Right lobe of liver (tissue), 6 donors: Measurements from ENCODE around the gene DCAKD. TPM values are rescaled to one million over a fixed set of nuclear protein-coding genes. Genes with fewer than 3 reads are reported as not detected.

Source experiments
- ATAC-seq, 4 donors: fragments of 200-7000 bp; cut with Tn5 transposase; one replicate each; pipeline ENCODE4 v1.9.1; 2020; ENCODE audit warnings: mild to moderate bottlenecking in 4 of 4, moderate library complexity in 4 of 4
- DNase-seq, 3 donors: peaks; one replicate each; pipeline ENCODE4 v3.0.0-alpha.2; 2020
- H3K27ac ChIP-seq, 3 donors: fragments of 200-600 bp; one replicate each; pipeline ENCODE4 v1.8.0; 2022
- H3K27me3 ChIP-seq, 2 donors: fragments of 200-600 bp; one replicate each; pipeline ENCODE4 v1.8.0; 2022
- H3K36me3 ChIP-seq, 4 donors: fragments of 200-600 bp; sonication (generic) in 1 of 4; one replicate each; pipeline versions ENCODE4 v1.5.1 to v1.8.0; 2017 to 2022; ENCODE audit warnings: control low read depth in 1 of 4
- H3K4me1 ChIP-seq, 4 donors: fragments of 200-600 bp; sonication (generic) in 1 of 4; one replicate each; pipeline versions ENCODE4 v1.5.1 to v1.8.0; 2017 to 2022; ENCODE audit warnings: control low read depth in 1 of 4
- H3K4me3 ChIP-seq, 3 donors: fragments of 200-600 bp; one replicate each; pipeline ENCODE4 v1.8.0; 2022
- H3K9me3 ChIP-seq, 4 donors: fragments of 200-600 bp; sonication (generic) in 1 of 4; one replicate each; pipeline versions ENCODE4 v1.5.1 to v1.8.0; 2017 to 2022; ENCODE audit warnings: control low read depth in 1 of 4
- POLR2A ChIP-seq: fragments of 450-650 bp; IDR thresholded peaks from one replicate; pipeline ENCODE4 v1.6.1; 2017; ENCODE audit warnings: antibody characterized with exemption, mild to moderate bottlenecking
- WGBS: methylation state at CpG from one replicate; pipeline ENCODE4 v1.1.6; 2018; ENCODE audit warnings: low coverage, low lambda C conversion rate; ENCODE audit not compliant: insufficient coverage; ENCODE audit errors: missing lambda C conversion rate; 5-methylcytosine and 5-hydroxymethylcytosine counted together
- intact Hi-C, 2 donors: fragments of 100-400 bp; cut with DNase I; formaldehyde crosslinking; loops; one replicate each; pipeline versions ENCODE4 v1.11.2 to v1.14.1; 2022
- total RNA-seq, 6 experiments: library from RNA; depleted of rRNA in 2 of 6; stranded (reverse); fragments of >200 nt in 2 of 6; fragmentation: NEBNext Ultra II Directional in 3 of 6; extraction: Animal tissue kit (Norgen Biotek cat#: 25700) in 3 of 6; gene quantifications; one replicate each; pipeline versions ENCODE4 v1.1.0 to v1.2.4, GENCODE V29; 2016 to 2023
- TF ChIP-seq, protein P1 (sequence below), 4 donors: fragments of 200-600 bp in 3 of 4; fragments of 450-650 bp in 1 of 4; IDR thresholded peaks; one replicate each; pipeline versions ENCODE4 v1.5.1 to v1.8.0; 2016 to 2022; ENCODE audit warnings: antibody characterized with exemption in 4 of 4, mild to moderate bottlenecking in 2 of 4
- donor health status: DM: no; HTN: yes; CAD: no.
- donor health status: DM: no; HTN: no; CAD: no.
- donor health status: DM: no; HTN: no; CAD: no.
- donor health status: DM: no; HTN: yes; CAD: no.
- donor health status: DM: no; HTN: yes; CAD: no.

DCAKD gene
- total RNA-seq, 6 experiments from 2014 or later: 13.2 to 20.6 (median 16.6) TPM

DNA sequence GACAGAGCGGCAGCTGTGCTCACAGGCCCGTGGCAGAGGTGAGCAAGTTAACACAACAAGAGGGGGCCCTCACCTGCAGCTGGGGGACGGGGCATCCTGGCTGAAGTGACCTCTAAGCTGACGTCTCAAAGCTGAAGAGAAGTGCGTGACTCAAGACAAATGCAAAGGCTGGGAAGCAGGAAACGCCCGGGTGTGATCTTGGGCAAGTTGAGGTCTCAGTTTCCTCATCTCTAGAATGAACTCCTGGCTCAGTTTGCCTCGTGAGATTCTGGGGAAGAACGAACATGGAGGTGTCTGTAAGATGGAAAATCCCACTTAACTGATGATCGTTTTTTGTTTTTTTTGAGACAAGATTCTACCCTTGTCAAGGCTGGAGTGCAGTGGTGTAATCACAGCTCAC, 43.2 kb downstream of the DCAKD start:
- intact Hi-C loops: no loop called here
- Histone ChIP-seq H3K36me3 (no peaks in the 10 kb centered on the region), H3K9me3 (no peaks in the 10 kb centered on the region), H3K4me3 (no peak overlapping the region), H3K4me1 (no peaks in the 10 kb centered on the region), H3K27me3 (no peaks in the 10 kb centered on the region), H3K27ac (no peak overlapping the region)
- no peak for DNase-seq
- WGBS: 56% methylated on average over 10 of the region's 10 CpGs
- TF ChIP-seq, protein P1, sequence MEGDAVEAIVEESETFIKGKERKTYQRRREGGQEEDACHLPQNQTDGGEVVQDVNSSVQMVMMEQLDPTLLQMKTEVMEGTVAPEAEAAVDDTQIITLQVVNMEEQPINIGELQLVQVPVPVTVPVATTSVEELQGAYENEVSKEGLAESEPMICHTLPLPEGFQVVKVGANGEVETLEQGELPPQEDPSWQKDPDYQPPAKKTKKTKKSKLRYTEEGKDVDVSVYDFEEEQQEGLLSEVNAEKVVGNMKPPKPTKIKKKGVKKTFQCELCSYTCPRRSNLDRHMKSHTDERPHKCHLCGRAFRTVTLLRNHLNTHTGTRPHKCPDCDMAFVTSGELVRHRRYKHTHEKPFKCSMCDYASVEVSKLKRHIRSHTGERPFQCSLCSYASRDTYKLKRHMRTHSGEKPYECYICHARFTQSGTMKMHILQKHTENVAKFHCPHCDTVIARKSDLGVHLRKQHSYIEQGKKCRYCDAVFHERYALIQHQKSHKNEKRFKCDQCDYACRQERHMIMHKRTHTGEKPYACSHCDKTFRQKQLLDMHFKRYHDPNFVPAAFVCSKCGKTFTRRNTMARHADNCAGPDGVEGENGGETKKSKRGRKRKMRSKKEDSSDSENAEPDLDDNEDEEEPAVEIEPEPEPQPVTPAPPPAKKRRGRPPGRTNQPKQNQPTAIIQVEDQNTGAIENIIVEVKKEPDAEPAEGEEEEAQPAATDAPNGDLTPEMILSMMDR (IDR thresholded peaks at IDR 0.05): no peak
- TF ChIP-seq POLR2A: no peak
- no peak for ATAC-seq

DNA sequence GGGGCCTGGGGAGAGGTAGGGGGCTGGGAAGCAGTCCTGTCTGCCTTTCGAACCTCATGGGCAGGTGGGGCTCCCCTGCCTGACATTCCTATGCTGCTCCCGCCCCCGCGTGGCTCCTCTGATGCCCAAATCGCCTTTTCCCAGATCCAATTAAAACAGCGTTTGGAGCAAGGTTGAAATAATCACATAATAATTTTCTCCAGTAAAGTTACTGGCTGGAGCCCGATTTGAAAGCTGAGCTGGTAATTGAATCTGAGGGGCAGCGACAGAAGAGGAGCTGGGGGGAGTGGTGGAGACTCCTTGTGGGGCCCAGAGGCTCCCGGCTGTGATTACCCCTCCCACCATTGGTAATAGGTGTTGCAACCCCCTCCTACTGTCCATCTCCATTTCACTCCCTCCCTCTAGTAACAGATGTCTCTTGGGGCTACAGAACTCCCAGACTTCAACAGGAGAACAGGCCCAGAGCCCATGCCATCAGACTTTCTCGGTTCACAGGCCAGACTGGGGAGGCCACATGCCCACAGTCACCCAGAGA, 44.4 kb downstream of the DCAKD start:
- Histone ChIP-seq H3K9me3 (no peaks in the 10 kb centered on the region), H3K4me1 (no peaks in the 10 kb centered on the region), H3K27ac (no peak overlapping the region), H3K27me3 (no peaks in the 10 kb centered on the region), H3K4me3 (no peak overlapping the region), H3K36me3 (no peaks in the 10 kb centered on the region)
- ATAC-seq (no peak), DNase-seq (no peak)
- intact Hi-C loops: no loop called here
- no peak for TF ChIP-seq POLR2A
- TF ChIP-seq, protein P1 (IDR thresholded peaks at IDR 0.05): no peak
- WGBS: 47% methylated on average over 10 of the region's 10 CpGs

DNA sequence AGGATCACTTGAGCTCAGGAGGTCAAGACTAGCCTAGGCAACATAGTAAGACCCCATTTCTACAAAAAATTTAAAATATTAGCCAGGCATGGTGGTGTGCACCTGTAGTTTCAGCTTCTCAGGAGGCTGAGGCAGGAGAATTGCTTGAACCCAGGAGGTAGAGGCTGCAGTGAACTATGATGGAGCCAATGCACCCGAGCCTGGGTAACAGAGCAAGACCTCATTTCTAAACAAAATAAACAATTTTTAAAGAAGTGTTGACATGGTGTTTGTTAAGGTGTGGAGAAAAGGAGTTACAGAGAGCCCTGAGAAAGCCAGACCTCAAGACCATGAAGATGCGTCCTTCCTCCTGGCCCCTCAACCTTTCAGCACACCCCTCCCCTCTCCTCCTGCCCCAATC, 45.7 kb downstream of the DCAKD start:
- intact Hi-C loops: no loop called here
- 71% methylated on average over 1 of the region's 2 CpGs for WGBS
- no peak for ATAC-seq
- H3K27me3 ChIP-seq: no peaks in the 10 kb centered on the region
- TF ChIP-seq, protein P1 (IDR thresholded peaks at IDR 0.05): no peak
- TF ChIP-seq POLR2A: no peak
- H3K4me1 ChIP-seq: peaks cover 0 to 11% (median 0%) of the 10 kb centered on the region in 4 donors
- H3K9me3 ChIP-seq: no peaks in the 10 kb centered on the region
- no peaks in the 10 kb centered on the region for H3K36me3 ChIP-seq
- no peak overlapping the region for H3K27ac ChIP-seq
- H3K4me3 ChIP-seq: no peak overlapping the region
- DNase-seq: no peak

- no peak overlapping the region for H3K27ac ChIP-seq
- peaks cover 0 to 11% (median 0%) of the 10 kb centered on the region in 4 donors for H3K4me1 ChIP-seq
- ATAC-seq (no peak), DNase-seq (no peak)
- TF ChIP-seq, protein P1 (IDR thresholded peaks at IDR 0.05): no peak
- no peak for TF ChIP-seq POLR2A
- WGBS: 100% methylated on average over 1 of the region's 3 CpGs
- H3K36me3 ChIP-seq: no peaks in the 10 kb centered on the region
- intact Hi-C loops: no loop called here
- H3K4me3 ChIP-seq: no peak overlapping the region
- no peaks in the 10 kb centered on the region for H3K9me3 ChIP-seq
- H3K27me3 ChIP-seq: no peaks in the 10 kb centered on the region
Observed at GRCh38 chr17:45004388-45004787, 47.0 kb downstream of the DCAKD start.

GRCh38 chr17:45003877-45004276, 47.6 kb downstream of the DCAKD start:
- intact Hi-C loops: no loop called here
- no peaks in the 10 kb centered on the region for H3K27me3 ChIP-seq
- ATAC-seq (no peak), DNase-seq (no peak)
- H3K4me3 ChIP-seq: no peak overlapping the region
- peaks cover 0 to 11% (median 0%) of the 10 kb centered on the region in 4 donors for H3K4me1 ChIP-seq
- WGBS: 73% methylated on average over 3 of the region's 8 CpGs
- no peaks in the 10 kb centered on the region for H3K9me3 ChIP-seq
- H3K36me3 ChIP-seq: no peaks in the 10 kb centered on the region
- no peak overlapping the region for H3K27ac ChIP-seq
- TF ChIP-seq, protein P1 (IDR thresholded peaks at IDR 0.05): no peak
- TF ChIP-seq POLR2A: no peak
